Cortex of kidney (tissue), 1 donor: ENCODE measurements around the gene FKBP6.
"Not testable (repeated sequence)": the region's sequence is repeated elsewhere in the genome, so short reads cannot be mapped to it uniquely, and the experiment has no call there.

Experiments used
- DNase-seq: peaks from one replicate; lab custom pipeline; 2025; lab: John Stamatoyannopoulos, UW

The FKBP6 gene

GRCh38 chr7:73358590-73359275 lies 30.8 kb downstream of the FKBP6 start:
- no peak for DNase-seq

- DNase-seq = no peak
These were observed 31.3 kb downstream of the FKBP6 start for GRCh38 chr7:73359306-73359705.

- no peak for DNase-seq
These were observed 31.9 kb downstream of the FKBP6 start for GRCh38 chr7:73359746-73360375.

GRCh38 chr7:73360590-73360989 lies 32.6 kb downstream of the FKBP6 start:
- DNase-seq = not testable (repeated sequence)

- no peak for DNase-seq
These were observed 35.5 kb downstream of the FKBP6 start for GRCh38 chr7:73363225-73364005.

GRCh38 chr7:73364006-73364728 lies 36.2 kb downstream of the FKBP6 start:
- no peak for DNase-seq

- no peak for DNase-seq
These were observed 38.2 kb downstream of the FKBP6 start for GRCh38 chr7:73366127-73366526.

GRCh38 chr7:73366990-73367389 lies 39.0 kb downstream of the FKBP6 start:
- DNase-seq = no peak

- DNase-seq = no peak
These were observed 41.0 kb downstream of the FKBP6 start for GRCh38 chr7:73369009-73369408.

GRCh38 chr7:73369622-73370021 lies 41.7 kb downstream of the FKBP6 start:
- no peak for DNase-seq

GRCh38 chr7:73373741-73374140 lies 45.8 kb downstream of the FKBP6 start:
- no peak for DNase-seq

GRCh38 chr7:73376262-73376661 lies 48.3 kb downstream of the FKBP6 start:
- DNase-seq = not testable (repeated sequence)

GRCh38 chr7:73376671-73377412 lies 48.9 kb downstream of the FKBP6 start:
- DNase-seq = no peak

GRCh38 chr7:73377413-73378200 lies 49.6 kb downstream of the FKBP6 start:
- not testable (repeated sequence) for DNase-seq

- no peak for DNase-seq
These were observed 55.1 kb downstream of the FKBP6 start for GRCh38 chr7:73382934-73383503.

GRCh38 chr7:73387221-73387828 lies 59.4 kb downstream of the FKBP6 start:
- no peak for DNase-seq

GRCh38 chr7:73387908-73388414 lies 60.0 kb downstream of the FKBP6 start:
- no peak for DNase-seq

- DNase-seq = no peak
These were observed 63.4 kb downstream of the FKBP6 start for GRCh38 chr7:73391396-73391795.

GRCh38 chr7:73394422-73394821 lies 66.5 kb downstream of the FKBP6 start:
- DNase-seq = no peak
